Stimulated activated CD4-positive, alpha-beta T cell treated with anti-CD3 and anti-CD28 coated beads, Interleukin-2, amount 100 ng/mL, for 4 hours (primary cell): ENCODE measurements around the gene ESYT3.
"Not testable (repeated sequence)": the region's sequence is repeated elsewhere in the genome, so short reads cannot be mapped to it uniquely, and the experiment has no call there.

Experiments
- DNase-seq: peaks from one replicate; pipeline ENCODE4 v3.0.0-alpha.2; 2020; ENCODE audit warnings: low read depth

Gene ESYT3

GRCh38 chr3:138495638-138496037 lies 61.2 kb downstream of the ESYT3 start:
- not testable (repeated sequence) for DNase-seq

GRCh38 chr3:138496436-138496835 lies 62.0 kb downstream of the ESYT3 start:
- no peak for DNase-seq

GRCh38 chr3:138497021-138497420 lies 62.6 kb downstream of the ESYT3 start:
- DNase-seq = no peak

GRCh38 chr3:138497851-138498250 lies 63.4 kb downstream of the ESYT3 start:
- no peak for DNase-seq

GRCh38 chr3:138498991-138499390 lies 64.6 kb downstream of the ESYT3 start:
- DNase-seq = no peak

GRCh38 chr3:138507524-138507923 lies 73.1 kb downstream of the ESYT3 start:
- no peak for DNase-seq

- DNase-seq = no peak
These were observed 75.2 kb downstream of the ESYT3 start for GRCh38 chr3:138509586-138509985.

GRCh38 chr3:138511945-138512344 lies 77.5 kb downstream of the ESYT3 start:
- no peak for DNase-seq

GRCh38 chr3:138513090-138513843 lies 78.9 kb downstream of the ESYT3 start:
- no peak for DNase-seq

- DNase-seq = not testable (repeated sequence)
These were observed 87.0 kb downstream of the ESYT3 start for GRCh38 chr3:138521445-138521844.
